GM12891 (cell line): Measurements from ENCODE around the gene WDR89.

Experiments used
- POLR2A ChIP-seq: IDR thresholded peaks from 2 replicates; pipeline ENCODE4 v1.6.1; 2011; ENCODE audit warnings: low read depth, low read length, control low read depth
- POLR2AphosphoS5 ChIP-seq: IDR thresholded peaks from 2 replicates; pipeline ENCODE4 v1.6.1; 2011; ENCODE audit warnings: low read depth, low read length, control low read depth
- SPI1 ChIP-seq: IDR thresholded peaks from 2 replicates; pipeline ENCODE4 v1.6.1; 2011; ENCODE audit warnings: low read depth, low read length, control low read depth
- TAF1 ChIP-seq: IDR thresholded peaks from 2 replicates; pipeline ENCODE4 v1.6.1; 2011; ENCODE audit warnings: low read depth, low read length, control low read depth

DNA sequence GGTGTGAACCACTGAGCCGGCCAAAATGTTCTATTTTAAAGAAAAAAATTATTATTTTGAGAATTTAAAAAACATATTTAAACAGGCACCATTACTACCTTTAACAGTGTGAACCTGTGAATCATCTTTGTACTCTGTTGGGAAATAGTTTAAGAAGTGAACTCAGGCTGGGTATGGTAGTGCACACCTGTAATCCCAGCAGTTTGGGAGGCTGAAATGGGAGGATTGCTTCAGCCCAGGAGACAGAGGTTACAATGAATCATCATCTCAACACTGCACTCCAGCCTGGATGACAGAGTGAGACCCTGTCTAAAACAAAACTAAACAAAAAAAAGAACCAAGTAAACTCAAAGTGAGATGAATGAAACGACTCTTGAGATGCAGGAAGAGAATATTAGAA is 3.1 kb upstream of the WDR89 start:
- TF ChIP-seq SPI1 = no peak
- no peak for TF ChIP-seq POLR2A
- no peak for TF ChIP-seq POLR2AphosphoS5
- TF ChIP-seq TAF1 = no peak
